ENCODE results near the gene TMPRSS9.
"Not testable (repeated sequence)": the region's sequence is repeated elsewhere in the genome, so short reads cannot be mapped to it uniquely, and the experiment has no call there.

Gene TMPRSS9

DNA sequence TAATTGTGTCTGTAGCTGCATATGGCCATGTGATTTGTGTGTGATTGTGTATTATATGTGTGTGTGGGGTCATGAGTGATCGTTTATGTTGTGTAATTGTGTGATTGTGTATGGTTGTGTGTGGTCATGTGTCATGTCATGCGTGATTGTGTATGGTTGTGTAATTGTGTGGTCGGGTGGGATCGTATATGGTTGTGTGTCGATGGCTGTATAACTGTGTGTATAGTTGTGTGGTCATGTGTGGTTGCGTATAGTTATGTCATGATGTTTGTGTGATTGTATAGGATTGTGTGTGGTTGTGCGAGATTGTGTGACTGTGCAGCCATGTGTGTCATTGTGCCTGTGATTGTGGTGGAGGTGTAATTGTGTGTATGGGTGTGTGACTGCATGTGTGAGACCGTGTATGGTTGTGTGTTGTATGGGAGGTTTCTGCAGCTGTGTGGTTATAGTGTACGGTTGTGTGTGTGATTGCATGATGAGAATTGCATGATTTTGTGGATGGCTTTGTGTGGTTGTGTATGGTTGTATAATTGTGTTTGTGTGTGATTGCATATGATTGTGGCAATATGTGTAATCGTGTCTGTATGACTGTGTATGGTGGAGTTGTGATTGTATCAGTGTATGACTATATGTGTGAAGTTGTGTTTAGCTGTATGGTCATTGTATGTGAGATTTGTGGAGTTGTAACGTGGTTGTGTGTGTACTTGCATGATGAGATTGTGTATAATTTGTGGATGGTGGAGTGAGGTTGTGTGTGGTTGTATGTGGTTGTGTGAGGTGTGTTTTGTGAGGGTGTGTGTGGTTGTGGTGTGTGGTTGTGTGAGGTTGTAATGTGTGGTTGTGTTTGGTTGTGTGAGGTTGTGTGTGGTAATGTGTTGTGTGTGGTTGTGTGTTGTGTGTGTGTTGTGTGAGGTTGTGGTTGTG, 2.2 kb downstream of the TMPRSS9 start:
- DNase-seq: no peak

DNA sequence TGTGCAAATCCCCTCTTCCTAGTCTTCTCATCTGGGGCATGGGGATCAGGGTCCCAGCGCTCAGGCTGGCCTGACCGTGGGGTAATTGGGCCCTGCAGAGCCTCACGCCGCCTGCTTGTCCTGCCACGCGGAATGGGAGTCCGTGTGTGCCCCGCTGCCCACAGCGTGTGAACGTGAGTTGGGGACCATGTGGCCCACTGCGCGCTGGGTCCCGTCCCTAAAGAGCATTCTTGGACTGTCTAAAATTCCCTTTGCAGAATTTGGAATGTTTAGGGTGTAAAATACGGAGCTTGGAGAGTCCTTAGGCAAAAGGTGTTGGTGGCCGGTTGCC, 2.9 kb downstream of the TMPRSS9 start:
- no peak for DNase-seq

DNA sequence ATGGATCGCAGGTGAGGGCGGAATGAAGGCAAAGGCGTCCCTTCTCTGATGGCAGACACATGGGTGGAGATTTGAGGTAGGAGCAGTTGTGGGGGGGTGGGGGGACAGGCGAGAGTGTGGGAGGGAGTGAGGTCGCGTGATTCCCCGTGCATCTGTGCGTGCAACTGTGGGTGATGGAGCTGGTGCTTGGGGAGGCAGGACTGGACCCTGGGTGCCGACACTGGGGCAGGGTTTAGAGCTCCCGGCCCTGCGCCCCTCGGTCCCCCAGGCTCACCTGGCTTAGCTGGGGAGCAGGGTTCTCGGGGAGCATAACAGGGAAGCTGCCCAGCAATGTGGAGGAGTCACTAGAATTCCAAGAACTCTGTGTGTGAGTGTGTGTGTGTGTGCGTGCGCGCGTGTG, 3.4 kb downstream of the TMPRSS9 start:
- no peak for DNase-seq

DNA sequence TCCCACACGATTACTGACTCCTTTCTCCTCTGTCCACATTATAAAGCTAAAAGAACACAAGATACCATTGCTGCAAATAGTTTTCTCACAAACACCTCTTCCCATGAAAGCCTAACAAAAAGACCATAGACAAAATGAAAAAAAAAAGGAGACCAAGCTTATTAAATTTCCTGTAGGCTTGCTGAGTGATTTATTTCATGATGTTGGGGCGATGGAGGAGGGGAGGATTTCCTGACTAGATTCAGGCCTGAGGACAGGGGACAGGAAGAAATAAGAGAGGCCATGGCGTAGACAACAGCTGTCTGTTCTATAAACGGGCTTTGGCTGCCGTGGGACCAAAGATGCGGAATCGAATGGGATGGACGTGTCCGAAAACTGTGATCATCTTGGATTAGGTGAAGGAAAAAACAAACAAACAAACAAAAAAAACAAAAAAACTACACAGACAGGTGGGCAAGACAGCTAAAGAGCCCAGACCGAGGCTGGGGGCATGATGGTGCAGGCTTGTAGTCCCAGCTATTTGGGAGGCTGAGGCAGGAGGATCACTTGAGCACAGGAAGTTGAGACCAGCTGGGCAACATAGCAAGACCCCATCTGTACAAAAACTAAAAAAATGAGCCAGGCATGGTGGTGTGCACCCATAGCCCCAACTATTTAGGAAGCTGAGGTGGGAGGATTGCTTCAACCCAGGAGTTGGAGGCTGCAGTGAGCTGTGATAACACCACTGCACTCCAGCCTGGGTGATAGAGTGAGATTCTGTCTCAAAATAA, 5.3 kb downstream of the TMPRSS9 start:
- DNase-seq: no peak

DNA sequence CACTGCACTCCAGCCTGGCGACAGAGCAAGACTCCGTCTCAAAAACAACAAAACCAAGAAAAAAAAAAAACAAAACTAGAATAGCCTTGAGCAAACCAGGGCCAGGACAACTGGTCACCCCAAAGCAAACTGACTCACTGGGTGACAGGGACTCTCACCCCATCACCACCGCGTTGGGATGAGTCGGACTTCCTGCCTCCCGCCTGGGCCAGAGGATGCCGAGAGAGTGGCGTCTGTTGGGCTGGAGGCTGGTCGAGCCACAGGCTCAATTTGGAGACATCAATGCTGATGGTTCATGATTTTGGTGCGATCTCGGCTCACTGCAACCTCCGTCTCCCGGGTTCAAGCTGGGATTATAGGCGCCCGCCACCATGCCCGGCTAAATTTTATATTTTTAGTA, 11.6 kb downstream of the TMPRSS9 start:
- DNase-seq: no peak

DNA sequence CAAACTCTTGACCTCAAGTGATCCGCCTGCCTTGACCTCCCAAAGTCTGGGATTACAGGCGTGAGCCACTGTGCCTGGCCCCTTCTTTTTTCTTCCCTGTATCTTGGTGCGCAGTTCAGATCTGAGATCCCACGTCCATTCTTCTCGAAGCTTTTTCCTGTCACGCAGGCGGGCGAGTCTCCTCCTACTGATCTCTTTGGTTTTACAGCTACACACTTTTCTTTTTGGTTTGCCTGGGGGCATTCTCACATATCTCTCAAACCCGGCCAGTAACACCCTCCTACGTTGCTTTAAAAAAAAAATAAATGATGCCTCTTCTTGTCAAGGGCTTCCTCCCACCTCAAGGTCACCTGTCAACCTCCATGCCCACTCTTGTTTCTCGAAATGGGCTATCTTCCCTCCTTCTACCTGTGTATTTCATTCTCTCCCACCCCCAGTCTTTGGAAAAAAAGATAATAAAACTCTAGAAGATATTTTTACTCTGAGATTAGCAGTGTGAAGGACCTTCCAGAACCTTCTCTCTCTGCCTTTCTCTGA, 12.1 kb downstream of the TMPRSS9 start:
- no peak for DNase-seq

DNA sequence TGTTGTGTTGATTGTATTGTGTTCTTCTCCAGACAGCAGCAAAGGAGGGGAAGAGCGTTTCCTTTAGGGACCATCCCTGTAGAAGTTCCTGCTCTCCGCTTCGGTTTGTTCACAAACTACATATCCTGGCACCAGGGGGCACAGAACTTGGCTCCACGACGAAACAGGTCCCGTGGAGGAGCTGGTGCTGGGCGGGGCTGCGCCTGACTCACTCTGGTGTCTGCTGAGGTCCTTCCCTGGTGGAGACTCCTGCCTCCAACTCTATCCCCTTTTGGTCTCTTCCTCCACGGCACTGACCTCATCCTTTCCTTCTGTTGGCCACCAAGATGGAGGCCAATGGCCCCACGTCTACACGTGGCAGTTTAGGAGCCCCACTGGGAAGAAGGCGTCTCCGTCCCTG, 14.7 kb downstream of the TMPRSS9 start:
- DNase-seq: no peak

DNA sequence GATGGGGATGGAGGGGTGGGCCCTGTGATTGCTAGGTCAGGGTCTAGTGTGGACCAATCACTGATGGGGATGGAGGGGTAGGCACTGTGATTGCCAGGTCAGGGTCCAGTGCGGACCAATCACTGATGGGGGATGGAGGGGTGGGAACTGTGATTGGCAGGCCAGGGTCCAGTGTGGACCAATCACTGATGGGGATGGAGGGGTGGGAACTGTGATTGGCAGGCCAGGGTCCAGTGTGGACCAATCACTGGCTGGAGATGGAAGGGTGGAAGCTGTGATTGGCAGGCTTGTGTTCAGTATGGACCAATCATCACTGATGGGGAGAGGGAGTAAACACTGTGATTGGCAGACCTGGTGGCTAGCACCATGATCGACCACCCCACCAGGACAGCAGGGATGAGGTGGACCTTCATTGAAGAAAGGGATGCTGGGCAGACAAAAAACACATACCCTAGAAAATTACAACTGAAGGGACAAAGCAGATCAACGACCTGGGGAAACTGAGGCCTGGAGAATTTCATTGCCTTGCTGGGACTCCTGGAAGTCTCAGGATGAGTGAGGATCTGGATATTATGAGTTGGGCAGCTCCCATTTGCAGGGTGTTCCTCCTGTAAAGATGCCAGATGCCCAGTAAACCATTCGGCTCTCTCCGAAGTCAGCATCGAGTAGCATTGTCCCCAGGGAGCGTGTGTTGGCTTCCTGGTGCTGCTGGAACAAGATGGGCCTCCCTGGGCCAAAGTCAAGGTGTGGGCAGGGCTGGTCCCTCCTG, 15.5 kb downstream of the TMPRSS9 start:
- no peak for DNase-seq

DNA sequence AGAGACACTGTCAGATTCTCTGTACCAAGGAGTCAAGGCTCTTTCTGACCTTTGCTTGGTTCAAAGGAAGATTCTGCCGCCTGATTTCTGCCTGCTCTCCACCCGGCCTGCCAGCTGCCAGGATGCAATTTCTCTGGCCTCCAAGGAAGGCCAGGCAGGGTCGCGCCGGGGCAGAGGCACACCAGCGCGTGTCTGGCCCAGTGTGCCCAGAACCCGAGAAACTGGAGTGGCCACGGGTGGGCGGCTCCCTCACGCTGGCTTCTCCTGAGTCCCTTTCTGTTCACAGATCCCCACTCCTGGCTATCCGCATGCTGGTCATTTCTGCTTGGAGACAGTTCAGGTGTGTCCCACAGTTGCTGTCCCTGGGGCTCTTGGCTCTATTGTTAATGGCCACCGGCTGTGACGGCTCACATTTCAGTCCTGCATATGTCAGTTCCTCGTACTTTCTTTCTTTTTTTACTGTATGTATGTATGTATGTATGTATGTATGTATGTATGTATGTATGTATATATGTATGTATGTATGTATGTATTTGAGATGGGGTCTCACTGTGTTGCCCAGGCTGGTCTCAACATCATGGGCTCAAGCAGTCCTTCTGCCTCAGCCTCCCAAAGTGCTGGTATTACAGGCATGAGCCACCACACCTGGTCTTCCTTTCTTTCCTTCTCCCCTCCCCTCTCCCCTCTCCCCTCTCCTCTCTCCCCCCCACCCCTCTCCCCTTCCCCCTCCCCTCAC, 16.9 kb downstream of the TMPRSS9 start:
- DNase-seq: no peak

DNA sequence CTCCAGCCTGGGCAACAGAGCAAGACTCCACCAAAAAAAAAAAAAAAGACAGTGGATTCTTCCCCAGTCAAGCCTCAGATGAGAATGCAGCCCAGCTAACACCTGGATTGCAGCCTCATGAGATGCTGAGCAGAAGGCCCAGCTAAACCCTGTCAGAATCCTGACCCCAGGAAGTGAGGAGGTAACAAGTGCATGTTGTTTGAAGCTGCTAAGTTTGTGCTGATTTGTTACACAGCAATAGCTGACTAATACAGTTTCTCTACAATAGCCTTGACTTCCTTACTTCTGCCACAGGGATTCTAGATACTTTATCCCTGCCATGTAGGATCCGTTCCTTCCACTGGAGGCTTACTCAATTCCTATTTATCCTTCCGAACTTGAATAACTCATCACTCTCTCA, 20.5 kb downstream of the TMPRSS9 start:
- no peak for DNase-seq

DNA sequence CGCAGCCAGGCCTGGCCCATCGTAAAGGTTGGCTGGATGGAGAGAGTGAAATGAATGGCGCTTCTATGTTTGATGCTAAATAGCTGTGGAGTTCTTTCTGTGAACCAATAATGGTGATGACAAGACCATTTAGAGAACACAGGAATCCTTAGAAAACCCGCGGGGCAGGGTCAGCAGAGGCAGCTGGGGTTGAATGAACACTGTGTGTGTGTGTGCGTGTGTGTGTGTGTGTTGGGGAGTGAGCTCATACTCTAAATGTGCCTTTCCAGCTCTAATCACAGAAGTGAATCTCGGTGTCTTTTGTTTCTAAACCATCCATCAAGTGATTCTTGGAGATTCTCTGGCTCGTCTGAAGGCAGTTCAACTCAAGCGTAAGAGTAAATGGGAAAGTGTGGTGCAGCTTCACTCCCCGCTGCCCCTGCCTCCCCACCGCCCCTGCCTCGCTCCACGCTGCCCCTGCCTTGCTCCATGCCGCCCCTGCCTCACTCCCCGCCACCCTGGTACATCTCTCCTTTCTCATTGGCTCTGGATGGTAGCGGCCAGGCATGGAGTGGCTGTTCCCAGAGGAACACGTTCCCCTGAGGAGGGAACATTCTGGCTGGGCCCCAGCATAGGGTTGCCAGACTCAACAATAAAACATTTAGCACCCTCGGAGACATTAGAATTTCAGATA, 21.2 kb downstream of the TMPRSS9 start:
- no peak for DNase-seq

DNA sequence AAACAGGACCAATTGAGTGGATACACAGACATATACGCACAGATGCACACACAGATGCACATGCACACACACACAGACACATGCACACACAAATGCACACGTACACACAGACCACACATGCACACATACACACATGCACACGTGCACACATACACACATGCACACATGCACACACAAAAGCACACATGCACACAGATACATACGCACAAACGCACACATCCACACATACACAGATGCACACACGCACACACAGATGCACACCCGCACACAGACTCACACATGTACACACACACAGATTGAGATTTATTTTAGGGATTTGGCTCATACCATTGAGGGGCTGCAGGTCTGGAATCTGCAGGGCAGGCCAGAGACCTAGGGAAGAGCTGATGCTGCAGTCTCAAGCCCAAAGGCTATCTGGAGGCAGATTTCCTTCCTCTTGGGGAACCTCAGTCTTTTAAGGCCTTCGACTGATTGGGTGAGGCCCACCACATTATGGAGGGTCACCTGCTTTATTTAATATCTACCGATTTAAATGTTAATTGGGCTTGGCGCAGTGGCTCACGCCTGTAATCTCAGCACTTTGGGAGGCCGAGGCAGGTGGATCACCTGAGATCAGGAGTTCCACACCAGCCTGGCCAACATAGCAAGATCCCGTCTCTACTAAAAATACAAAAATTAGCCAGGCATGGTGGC, 22.6 kb downstream of the TMPRSS9 start:
- DNase-seq: no peak

DNA sequence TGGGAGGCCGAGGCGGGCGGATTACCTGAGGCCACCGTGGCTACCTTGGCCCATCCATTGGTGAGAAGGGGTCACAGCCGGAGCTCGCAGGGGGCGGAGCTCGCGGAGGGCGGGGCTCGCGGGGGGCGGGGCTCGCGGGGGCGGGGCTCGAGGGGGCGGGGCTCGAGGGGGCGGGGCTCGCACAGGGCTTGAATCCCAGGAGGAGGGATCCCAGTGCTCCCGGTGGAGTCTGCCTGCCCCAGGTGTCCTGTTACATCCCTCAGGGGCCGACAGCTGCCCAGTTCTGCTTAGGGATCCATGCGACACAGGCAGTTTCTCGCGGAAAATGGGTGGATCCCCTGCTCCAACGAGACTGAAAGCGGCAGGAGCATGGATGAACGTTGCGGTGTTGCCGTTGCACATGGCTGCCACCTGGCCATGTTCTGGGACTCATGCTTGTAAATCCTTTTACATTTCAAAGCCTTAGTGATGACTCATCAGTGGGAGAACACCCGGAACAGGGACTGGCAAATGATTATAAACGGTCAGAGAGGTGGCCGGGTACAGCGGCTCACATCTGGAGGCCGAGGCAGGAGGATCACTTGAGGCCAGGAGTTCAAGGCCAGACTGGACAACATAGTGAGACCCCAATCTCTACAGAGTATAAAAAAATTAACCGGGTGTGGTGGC, 25.1 kb downstream of the TMPRSS9 start:
- no peak for DNase-seq

DNA sequence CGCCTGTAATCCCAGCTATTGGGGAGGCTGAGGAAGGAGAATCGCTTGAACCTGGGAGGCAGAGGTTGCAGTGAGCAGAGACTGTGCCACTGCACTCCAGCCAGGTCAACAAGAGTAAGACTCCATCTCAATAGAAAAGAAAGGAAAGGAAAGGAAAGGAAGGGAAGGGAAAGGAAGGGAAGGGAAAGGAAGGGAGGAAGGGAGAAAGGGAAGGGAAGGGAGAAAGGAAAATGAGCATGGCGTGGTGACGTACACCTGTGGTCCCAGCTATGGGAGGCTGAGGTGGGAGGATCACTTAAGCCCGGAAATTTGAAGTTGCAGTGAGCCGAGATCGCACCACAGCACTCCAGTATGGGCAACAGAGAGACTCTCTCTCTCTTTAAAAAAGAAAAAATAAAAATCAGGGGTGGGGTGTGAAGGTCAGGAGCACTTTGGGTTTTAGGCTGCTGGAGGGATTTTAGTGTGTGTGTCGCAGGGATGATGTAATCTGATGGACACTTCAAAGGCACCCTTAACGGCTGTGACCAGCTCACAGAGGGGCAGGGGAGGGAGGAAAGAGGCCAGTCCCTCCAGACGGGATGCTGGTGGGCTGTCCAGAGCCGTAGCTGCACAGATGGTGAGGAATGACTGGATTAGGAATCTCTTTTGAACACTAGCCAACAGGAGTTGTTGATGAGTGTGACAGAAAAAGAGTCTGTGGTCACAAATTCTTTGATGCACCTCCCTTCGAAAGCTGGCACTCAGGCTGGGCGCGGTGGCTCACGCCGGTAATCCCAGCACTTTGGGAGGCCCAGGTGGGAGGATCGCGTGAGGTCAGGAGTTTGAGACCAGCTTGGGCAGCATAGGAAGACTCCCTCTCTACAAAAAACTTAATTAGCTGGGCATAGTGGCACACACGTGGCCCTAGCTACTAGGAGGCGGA, 27.6 kb downstream of the TMPRSS9 start:
- no peak for DNase-seq

DNA sequence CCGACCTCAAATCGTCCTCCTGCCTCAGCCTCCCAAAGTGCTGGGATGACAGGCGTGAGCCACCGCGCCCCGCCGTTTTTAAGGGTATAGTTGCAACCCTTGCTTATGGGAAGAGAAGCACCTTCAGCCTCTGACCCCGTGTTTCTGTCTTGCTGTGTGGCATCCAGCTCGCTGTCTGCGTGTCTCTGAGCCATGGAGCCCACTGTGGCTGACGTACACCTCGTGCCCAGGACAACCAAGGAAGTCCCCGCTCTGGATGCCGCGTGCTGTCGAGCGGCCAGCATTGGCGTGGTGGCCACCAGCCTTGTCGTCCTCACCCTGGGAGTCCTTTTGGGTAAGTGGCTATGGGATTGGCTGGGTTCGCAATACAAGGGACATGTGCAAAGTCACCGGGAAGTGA, 29.5 kb downstream of the TMPRSS9 start:
- DNase-seq: no peak

DNA sequence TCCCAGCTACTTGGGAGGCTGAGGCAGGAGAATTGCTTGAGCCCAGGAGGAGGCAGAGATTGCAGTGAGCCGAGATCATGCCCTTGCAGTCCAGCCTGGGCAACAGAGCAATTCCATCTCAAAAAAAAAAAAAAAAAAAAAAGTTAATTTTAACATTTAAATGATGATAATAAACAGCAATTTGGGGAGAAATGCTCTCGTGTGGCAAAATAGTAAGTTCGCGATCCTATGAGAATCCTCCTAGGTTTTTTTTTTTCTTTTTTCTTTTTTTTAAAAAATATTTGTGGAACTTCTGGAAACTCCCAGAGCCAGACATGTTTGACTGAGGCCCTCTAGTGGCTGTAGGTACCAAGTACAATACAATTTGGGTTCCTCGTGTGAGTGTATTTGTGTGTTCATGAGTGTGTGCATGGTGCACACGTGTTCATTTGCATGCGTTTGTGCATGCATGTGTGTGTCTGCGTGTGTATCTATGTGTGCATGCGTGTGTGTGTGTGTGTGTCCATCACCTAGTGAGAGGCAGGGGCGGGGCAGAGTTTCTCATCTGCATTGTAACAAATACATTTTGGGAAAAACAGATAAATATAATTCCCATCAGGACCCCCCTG, 31.2 kb downstream of the TMPRSS9 start:
- peak; percentile 60 for DNase-seq

DNA sequence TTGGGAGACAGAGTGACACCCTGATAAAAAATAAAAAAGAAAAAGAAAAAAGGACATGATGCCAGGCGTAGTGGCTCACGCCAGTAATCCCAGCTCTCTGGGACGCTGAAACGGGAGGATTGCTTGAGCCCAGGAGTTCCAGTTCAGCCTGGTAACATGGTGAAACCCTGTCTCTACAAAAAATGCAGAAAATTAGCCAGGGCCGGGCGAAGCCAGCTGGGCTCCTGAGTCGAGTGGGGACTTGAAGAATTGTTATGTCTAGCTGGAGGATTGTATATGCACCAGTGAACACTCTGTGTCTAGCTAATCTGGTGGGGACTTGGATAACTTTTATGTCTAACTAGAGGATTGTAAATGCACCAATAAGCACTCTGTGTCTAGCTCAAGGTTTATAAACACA, 32.3 kb downstream of the TMPRSS9 start:
- DNase-seq: no peak

DNA sequence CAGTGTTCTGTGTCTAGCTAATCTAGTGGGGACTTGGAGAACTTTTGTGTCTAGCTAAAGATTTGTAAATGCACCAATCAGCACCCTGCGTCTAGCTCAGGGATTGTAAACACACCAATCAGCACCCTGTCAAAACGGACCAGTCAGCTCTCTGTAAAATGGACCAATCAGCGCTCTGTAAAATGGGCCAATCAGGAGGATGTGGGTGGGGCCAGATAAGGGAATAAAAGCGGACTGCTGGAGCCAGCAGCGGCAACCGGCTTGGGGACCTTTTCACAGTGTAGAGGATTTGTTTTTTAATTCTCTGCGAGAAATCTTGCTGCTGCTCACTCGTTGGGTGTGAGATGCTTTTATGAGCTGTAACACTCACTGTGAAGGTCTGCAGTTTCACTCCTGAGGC, 32.8 kb downstream of the TMPRSS9 start:
- not testable (repeated sequence) for DNase-seq

DNA sequence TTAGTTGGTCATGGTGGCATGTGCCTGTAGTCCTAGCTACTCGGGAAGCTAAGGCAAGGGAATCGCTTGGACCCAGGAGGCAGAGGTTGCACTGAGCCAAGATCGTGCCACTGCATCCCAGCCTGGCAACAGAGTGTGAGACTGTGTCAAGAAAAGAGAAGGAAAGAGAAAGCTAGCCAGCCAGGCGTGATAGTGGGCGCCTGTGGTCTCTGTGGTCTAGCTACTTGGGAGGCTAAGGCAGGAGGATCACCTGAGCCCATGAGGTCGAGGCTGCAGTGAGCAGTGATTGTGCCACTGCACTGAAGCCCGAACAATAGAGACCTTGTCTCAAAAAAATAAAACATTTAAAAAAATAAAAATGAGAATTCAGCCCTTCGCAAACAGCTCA, 34.0 kb downstream of the TMPRSS9 start:
- no peak for DNase-seq

All from CD4-positive, alpha-beta T cell treated with Interleukin-6 for 4 hours (primary cell).